Transverse colon (tissue), 4 donors: ENCODE results near the gene MMP19. TPM values are rescaled to one million over a fixed set of nuclear protein-coding genes. Genes with fewer than 3 reads are reported as not detected.

Experiments
- DNase-seq: peaks from one replicate; pipeline ENCODE4 v3.0.0-alpha.2; 2019
- H3K27ac ChIP-seq, 4 donors: fragments of 200-600 bp; sonication (generic); 2 replicates each; pipeline ENCODE4 v1.5.1; 2016 to 2018; ENCODE audit warnings: inconsistent platforms in 4 of 4
- H3K27me3 ChIP-seq: fragments of 200-600 bp; sonication (generic); 2 replicates; pipeline ENCODE4 v1.5.1; 2017; ENCODE audit warnings: inconsistent platforms
- H3K36me3 ChIP-seq, 4 donors: fragments of 200-600 bp; sonication (generic); 2 replicates each; pipeline ENCODE4 v1.5.1; 2017 to 2019; ENCODE audit warnings: inconsistent platforms in 4 of 4
- H3K4me1 ChIP-seq, 4 donors: fragments of 200-600 bp; sonication (generic); 2 replicates each; pipeline ENCODE4 v1.5.1; 2017 to 2020; ENCODE audit warnings: inconsistent platforms in 4 of 4
- H3K4me3 ChIP-seq, 4 donors: fragments of 200-600 bp; sonication (generic); 1 replicate in 1 of 4; 2 replicates in 3 of 4; pipeline versions ENCODE4 v1.5.1 to v1.6.1; 2017 to 2019; ENCODE audit warnings: inconsistent platforms in 4 of 4
- H3K9me3 ChIP-seq, 2 donors: fragments of 200-600 bp; sonication (generic); 2 replicates each; pipeline ENCODE4 v1.5.1; 2017 to 2019; ENCODE audit warnings: inconsistent platforms in 2 of 2
- CTCF ChIP-seq, 5 experiments: fragments of 200-600 bp in 3 of 5; fragments of 450-650 bp in 2 of 5; sonication (generic) in 3 of 5; IDR thresholded peaks; 1 replicate in 2 of 5; 2 replicates in 3 of 5; pipeline ENCODE4 v1.5.1; 2016 to 2017; ENCODE audit warnings: antibody characterized with exemption in 5 of 5, inconsistent platforms in 3 of 5, mild to moderate bottlenecking in 2 of 5, moderate library complexity in 1 of 5
- EP300 ChIP-seq: sonication (generic); formaldehyde crosslinking; IDR thresholded peaks from one replicate; pipeline ENCODE4 v1.6.1; 2017; ENCODE audit warnings: antibody characterized with exemption, low read depth
- POLR2A ChIP-seq: fragments of 450-650 bp; IDR thresholded peaks from one replicate; pipeline ENCODE4 v1.6.1; 2016; ENCODE audit warnings: antibody characterized with exemption, mild to moderate bottlenecking, moderate library complexity
- POLR2AphosphoS5 ChIP-seq, 3 donors: sonication (generic); formaldehyde crosslinking; IDR thresholded peaks; one replicate each; pipeline ENCODE4 v1.6.1; 2016; ENCODE audit warnings: antibody characterized with exemption in 3 of 3
- WGBS, 2 donors: methylation state at CpG; one replicate each; pipeline ENCODE4 v1.1.5; 2018; ENCODE audit warnings: low coverage in 1 of 2; 5-methylcytosine and 5-hydroxymethylcytosine counted together
- in situ Hi-C, 4 donors: fragments of 200-750 bp; cut with MboI; loops; one replicate each; pipeline versions ENCODE4 v1.15.0 to v1.15.1; 2017; ENCODE audit warnings: low sequenced_read_pairs in 3 of 4, low pct_ligation_motif_present in 1 of 4, low pct_unique_long_range_greater_than_20kb in 1 of 4
- intact Hi-C: fragments of 100-400 bp; cut with DNase I; formaldehyde crosslinking; loops from one replicate; pipeline ENCODE4 v1.15.1; 2023; ENCODE audit warnings: low total_unique reads
- total RNA-seq, 4 donors: library from RNA; depleted of rRNA; stranded (reverse); fragments of >200 nt; gene quantifications; one replicate each; pipeline ENCODE4 v1.1.0, GENCODE V29; 2016

MMP19 gene
- total RNA-seq, 4 donors from 2014 or later, result 5.2 to 29.2 (median 14.8) TPM

- no peaks in the 10 kb centered on the region for H3K36me3 ChIP-seq
- intact Hi-C loops, result no loop called here
- H3K4me1 ChIP-seq, result peaks cover 0 to 11% (median 4%) of the 10 kb centered on the region in 4 donors
- no peak for DNase-seq
- WGBS, 2 donors, result 36% methylated on average over 1 of the region's 1 CpG; no CpG with 5 or more reads in 1 of the 2 donors
- no peak overlapping the region for H3K4me3 ChIP-seq
- in situ Hi-C loops, result no loop called here
- H3K27me3 ChIP-seq, result peaks cover 15% of the 10 kb centered on the region
- no peaks in the 10 kb centered on the region for H3K9me3 ChIP-seq
- TF ChIP-seq POLR2AphosphoS5 (IDR thresholded peaks at IDR 0.05) (no peak), POLR2A (no peak), EP300 (no peak), CTCF (IDR thresholded peaks at IDR 0.05) (no peak)
- peak overlapping the region in 1 of 4 donors; percentile 9 for H3K27ac ChIP-seq
These were observed 7.7 kb upstream of the MMP19 start for GRCh38 chr12:55850401-55850800.

GRCh38 chr12:55849616-55850343 is 7.0 kb upstream of the MMP19 start:
- Histone ChIP-seq H3K4me3 (no peak overlapping the region), H3K27ac (peak overlapping the region in 3 of 4 donors; percentile 85 to 94 (median 89)), H3K9me3 (no peaks in the 10 kb centered on the region), H3K36me3 (no peaks in the 10 kb centered on the region), H3K4me1 (peaks cover 0 to 11% (median 4%) of the 10 kb centered on the region in 4 donors), H3K27me3 (peaks cover 15% of the 10 kb centered on the region)
- 71 to 80% methylated on average over 5 to 7 of the region's 7 CpGs for WGBS, 2 donors
- intact Hi-C loops (no loop called here), in situ Hi-C loops (no loop called here)
- DNase-seq, result no peak
- TF ChIP-seq POLR2AphosphoS5 (IDR thresholded peaks at IDR 0.05) (no peak), EP300 (no peak), CTCF (IDR thresholded peaks at IDR 0.05) (no peak), POLR2A (no peak)

GRCh38 chr12:55847603-55848291 is 5.0 kb upstream of the MMP19 start:
- Histone ChIP-seq H3K36me3 (no peaks in the 10 kb centered on the region), H3K9me3 (no peaks in the 10 kb centered on the region), H3K27me3 (peaks cover 15% of the 10 kb centered on the region), H3K4me3 (no peak overlapping the region), H3K27ac (peak overlapping the region; percentile 85 to 94 (median 89)), H3K4me1 (peaks cover 0 to 11% (median 4%) of the 10 kb centered on the region in 4 donors)
- WGBS, 2 donors, result 28 to 43% methylated on average over 5 to 6 of the region's 6 CpGs
- no peak for TF ChIP-seq CTCF (IDR thresholded peaks at IDR 0.05)
- TF ChIP-seq EP300, result peak; percentile 98
- peak; percentile 76 to 89 (median 88) for TF ChIP-seq POLR2AphosphoS5 (IDR thresholded peaks at IDR 0.05)
- TF ChIP-seq POLR2A, result peak; percentile 53
- in situ Hi-C loops (no loop called here), intact Hi-C loops (no loop called here)
- peak; percentile 78 for DNase-seq

GRCh38 chr12:55847033-55847432 is 4.3 kb upstream of the MMP19 start:
- Histone ChIP-seq H3K27me3 (peaks cover 15% of the 10 kb centered on the region), H3K9me3 (no peaks in the 10 kb centered on the region), H3K4me1 (peaks cover 0 to 11% (median 4%) of the 10 kb centered on the region in 4 donors), H3K27ac (peak overlapping the region; percentile 85 to 94 (median 89)), H3K36me3 (no peaks in the 10 kb centered on the region), H3K4me3 (no peak overlapping the region)
- in situ Hi-C loops, result no loop called here
- 59 to 76% methylated on average over 3 of the region's 3 CpGs for WGBS, 2 donors
- no peak for DNase-seq
- no peak for TF ChIP-seq POLR2AphosphoS5 (IDR thresholded peaks at IDR 0.05)
- TF ChIP-seq POLR2A, result no peak
- no peak for TF ChIP-seq EP300
- TF ChIP-seq CTCF (IDR thresholded peaks at IDR 0.05), result no peak
- intact Hi-C loops, result no loop called here
